Measurements from ENCODE around the gene PRTN3.
"Not testable (repeated sequence)": the region's sequence is repeated elsewhere in the genome, so short reads cannot be mapped to it uniquely, and the experiment has no call there.

Gene PRTN3

GRCh38 chr19:868458-869244 lies 27.9 kb downstream of the PRTN3 start:
- no peak for DNase-seq

DNA sequence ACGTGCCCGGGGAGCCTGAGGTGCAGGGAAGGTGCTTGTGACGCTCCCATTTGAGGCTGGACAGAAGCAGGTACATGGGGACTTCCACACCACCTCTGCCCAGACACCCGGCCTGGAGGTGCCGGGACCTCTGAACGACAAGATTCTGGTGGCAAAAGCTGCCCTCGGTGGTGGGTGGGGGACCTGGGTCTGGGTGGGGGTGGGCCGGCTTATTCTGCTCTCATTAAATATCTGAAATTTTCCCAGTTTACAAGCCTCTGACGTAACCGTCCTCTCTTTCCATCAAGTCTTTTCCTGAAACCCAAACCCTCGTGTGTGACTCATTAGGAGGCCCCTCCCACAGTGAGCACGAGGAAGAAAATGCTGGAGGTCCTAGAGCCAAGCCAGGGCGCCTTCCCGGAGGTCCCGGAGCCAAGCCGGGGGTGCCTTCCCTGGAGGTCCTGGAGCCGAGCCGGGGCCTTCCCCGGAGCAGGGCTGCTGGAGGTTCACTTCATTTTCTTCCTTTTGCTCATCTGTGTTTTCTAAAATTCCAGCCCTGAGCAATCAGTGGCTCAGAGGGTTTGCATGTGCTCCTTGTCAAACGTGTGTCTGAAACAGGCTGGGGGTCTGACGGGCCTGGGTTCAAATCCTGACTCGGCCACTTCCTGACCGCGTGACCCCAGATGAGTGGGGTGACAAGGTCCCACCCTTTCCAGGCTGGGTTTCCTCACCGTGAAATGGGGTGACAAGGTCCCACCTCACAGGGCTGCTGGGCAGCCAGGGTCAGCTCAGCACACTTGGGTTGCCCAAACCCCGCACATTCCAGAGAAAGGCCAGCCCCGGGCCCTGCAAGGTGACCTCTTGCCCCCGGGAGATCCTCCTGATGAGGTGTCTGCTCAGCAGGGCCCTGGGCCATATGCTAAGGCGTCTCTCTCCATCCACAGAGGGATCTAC lies 28.7 kb downstream of the PRTN3 start:
- DNase-seq = no peak

DNA sequence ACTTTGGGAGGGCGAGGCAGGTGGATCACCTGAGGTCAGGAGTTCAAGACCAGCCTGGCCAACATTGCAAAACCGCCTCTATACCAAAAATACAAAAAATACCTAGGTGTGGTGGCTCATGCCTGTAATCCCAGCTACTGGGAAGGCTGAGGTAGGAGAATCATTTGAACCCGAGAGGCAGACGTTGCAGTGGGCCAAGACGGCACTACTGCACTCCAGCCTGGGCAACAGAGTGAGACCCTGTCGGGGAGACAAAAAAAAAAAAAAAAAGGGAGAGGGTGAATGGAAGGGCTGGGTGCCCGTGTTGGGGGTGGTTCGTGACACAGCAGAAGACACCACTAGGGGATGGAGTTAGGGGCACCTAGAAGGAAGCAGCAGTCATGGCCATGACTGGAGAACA lies 29.5 kb downstream of the PRTN3 start:
- DNase-seq = no peak

DNA sequence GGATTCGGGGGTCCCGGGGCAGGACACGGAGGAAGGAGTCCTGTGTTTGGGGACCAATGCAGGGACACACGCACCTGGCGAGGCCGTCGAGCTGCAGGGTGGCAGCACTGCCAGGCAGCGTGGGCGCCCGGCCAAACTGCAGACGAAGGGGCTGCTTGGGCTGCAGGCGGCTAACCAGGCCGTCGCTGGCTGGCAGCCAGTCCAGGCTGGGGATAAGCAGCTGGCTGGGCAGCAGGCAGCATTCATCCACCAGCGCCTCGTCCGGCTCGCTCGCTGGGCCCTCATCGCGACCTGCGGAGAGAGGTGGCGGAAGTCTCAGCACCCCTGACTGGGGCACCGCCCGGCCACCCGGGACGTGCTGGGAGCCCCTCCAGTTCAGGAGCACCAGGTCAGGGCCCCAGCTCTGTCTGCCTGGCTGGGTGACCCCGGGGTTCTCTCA lies 30.2 kb downstream of the PRTN3 start:
- no peak for DNase-seq

DNA sequence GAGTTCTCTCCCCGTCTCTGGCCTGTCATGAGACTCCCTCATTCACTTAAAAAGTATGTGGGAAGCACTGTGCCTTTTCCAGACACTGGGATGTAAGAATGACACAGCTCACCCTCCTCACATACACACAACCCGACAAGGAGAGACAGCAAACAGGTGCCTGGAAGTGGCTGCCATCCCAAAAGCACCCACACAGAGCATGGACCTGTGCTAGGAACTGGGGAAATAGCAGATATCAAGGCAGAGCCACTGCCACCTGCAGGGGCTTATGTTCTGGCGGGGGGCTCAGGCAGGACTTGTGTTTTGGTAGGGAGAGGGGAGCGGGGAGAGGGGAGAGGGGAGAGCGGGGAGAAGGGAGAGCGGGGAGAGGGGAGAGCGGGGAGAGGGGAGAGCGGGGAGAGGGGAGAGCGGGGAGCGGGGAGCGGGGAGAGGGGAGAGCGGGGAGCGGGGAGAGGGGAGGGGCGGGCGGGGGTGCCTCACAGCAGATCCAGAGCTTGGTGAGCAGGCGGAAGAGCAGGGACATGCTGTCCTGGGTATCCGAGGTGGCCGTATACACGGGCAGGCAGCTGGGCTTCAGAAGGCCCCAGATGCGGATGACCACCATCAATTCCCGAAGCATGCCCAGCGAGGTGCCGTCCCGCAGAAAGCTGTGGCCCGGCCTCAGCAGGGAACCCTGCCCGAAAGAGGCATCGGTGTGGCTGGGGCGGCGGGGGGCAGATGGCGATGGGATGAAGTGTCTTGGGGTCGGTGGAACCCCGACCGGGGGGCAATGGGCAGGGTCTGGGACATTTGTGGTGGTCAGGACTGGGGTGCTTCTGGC lies 30.9 kb downstream of the PRTN3 start:
- no peak for DNase-seq

- no peak for DNase-seq
Measured at GRCh38 chr19:872266-872951, 31.6 kb downstream of the PRTN3 start.

- DNase-seq = no peak
Measured at GRCh38 chr19:873084-873483, 32.3 kb downstream of the PRTN3 start.

DNA sequence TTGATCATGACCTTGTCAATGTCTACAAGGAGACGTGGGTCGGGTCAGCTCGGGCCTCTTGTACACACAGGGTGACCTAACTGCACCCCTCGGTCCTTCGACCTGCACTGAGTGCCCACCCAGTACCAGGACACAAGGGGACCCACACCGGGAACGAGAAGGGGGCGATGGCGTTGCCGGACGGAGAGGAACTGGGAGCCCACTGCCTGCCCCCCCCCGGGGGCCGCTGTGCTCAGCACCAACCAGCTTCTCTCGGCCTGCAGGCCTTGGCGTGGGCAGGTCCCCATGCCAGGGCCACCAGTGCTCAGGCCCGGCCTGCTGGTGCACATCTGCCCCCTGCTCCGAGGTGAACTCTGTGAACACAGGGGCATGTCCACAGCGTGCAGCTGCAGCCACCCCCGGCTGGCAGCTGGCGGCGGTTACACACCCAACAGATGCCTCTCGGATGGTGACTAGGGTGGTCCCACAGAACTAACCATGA lies 32.8 kb downstream of the PRTN3 start:
- no peak for DNase-seq

- DNase-seq = no peak
Measured at GRCh38 chr19:875265-875879, 34.6 kb downstream of the PRTN3 start.

DNA sequence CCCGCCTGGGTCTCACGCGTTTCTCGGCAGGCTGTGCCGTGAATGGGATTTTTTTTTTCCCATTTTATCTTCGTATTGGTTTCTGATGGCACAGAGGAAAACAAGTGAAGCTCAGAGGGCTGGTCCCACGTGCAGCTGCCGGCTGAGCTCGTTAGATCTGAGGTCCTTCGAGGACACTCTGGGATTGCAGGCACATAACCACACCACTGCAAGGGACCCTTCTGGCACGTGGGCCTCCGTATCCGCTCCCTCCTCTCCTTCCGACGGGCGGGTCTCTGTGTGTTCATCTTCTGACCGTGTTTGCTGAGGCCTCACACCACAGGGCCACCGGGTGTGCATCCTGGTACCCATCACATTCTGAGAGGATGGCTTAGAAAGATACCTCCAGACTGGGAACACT lies 35.3 kb downstream of the PRTN3 start:
- no peak for DNase-seq

DNA sequence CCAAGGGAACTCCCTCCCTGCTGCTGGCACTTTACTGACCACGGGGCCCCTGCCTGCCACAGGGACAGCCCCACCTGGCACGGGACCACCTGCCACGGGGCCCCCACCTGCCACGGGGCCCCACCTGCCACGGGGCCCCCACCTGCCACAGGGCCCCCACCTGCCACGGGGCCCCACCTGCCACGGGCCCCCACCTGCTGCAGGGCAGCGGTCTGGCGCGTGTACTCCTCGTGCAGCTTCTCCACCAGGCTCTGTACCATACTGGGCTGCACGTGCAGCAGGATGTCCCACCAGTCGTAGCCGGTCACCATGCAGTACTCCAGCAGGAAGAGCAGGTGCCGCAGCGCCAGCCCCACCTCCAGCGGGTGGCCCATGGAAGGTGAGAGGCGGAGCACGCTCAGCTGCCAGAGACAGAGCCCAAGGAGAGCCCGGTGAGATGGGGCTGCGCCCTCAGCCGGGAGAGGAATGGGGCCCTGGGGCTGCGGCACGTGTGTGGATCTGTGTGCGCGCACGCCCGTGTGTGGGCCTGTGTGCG lies 36.0 kb downstream of the PRTN3 start:
- no peak for DNase-seq

DNA sequence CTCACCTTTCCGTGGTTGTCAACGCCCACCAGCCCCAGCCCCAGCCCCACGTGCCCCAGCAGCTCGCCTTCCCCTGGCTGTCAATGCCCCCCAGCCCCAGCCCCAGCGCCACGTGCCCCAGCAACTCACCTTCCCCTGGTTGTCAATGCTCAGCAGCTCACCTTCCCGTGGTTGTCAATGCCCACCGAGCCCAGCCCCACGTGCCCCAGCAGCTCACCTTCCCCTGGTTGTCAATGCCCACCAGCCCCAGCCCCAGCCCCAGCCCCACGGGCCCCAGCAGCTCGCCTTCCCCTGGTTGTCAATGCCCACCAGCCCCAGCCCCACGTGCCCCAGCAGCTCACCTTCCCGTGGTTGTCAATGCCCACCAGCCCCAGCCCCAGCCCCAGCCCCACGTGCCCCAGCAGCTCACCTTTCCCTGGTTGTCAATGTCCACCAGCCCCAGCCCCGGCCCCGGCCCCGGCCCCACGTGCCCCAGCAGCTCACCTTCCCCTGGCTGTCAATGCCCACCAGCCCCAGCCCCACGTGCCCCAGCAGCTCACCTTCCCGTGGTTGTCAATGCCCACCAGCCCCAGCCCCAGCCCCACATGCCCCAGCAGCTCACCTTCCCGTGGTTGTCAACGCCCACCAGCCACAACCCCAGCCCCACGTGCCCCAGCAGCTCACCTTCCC lies 37.3 kb downstream of the PRTN3 start:
- DNase-seq = not testable (repeated sequence)

DNA sequence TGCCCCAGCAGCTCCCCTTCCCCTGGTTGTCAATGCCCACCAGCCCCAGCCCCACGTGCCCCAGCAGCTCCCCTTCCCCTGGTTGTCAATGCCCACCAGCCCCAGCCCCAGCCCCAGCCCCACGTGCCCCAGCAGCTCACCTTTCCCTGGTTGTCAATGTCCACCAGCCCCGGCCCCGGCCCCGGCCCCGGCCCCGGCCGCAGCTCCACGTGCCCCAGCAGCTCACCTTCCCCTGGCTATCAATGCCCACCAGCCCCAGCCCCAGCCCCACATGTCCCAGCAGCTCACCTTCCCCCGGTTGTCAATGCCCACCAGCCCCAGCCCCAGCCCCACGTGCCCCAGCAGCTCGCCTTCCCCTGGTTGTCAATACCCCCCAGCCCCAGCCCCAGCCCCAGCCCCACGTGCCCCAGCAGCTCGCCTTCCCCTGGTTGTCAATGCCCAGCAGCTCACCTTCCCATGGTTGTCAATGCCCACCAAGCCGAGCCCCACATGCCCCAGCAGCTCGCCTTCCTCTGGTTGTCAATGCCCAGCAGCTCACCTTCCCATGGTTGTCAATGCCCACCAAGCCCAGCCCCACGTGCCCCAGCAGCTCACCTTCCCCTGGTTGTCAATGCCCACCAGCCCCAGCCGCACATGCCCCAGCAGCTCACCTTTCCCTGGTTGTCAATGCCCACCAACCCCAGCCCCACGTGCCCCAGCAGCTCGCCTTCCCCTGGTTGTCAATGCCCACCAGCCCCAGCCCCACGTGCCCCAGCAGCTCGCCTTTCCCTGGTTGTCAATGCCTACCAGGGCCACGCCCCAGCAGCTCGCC lies 38.2 kb downstream of the PRTN3 start:
- not testable (repeated sequence) for DNase-seq

DNA sequence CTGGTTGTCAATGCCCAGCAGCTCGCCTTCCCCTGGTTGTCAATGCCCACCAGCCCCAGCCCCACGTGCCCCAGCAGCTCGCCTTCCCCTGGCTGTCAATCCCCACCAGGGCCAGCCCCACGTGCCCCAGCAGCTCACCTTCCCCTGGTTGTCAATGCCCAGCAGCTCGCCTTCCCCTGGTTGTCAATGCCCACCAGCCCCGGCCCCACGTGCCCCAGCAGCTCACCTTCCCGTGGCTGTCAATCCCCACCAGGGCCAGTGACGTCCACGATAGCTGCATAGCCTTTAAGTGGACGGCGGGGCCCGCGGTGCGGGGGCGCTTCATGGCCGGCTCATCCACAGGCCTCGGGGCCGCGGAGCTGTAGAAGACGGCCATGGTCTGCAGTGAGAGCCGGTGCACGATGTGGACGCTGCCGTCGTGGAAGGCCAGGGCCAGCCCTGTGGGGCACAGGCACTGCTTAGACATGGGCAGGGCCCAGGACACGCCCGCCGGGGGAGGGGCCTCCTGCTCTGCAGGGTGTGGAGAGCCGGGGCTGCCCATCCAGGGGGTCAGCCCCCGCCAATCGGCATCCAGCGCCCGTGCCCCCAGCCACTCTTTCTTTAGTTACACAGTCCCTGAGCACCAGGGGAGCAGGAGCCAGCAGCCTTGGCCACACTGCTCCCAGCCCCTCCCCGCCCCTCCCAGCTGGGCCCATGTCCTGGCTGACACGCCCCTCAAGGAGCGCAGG lies 39.1 kb downstream of the PRTN3 start:
- DNase-seq = no peak

DNA sequence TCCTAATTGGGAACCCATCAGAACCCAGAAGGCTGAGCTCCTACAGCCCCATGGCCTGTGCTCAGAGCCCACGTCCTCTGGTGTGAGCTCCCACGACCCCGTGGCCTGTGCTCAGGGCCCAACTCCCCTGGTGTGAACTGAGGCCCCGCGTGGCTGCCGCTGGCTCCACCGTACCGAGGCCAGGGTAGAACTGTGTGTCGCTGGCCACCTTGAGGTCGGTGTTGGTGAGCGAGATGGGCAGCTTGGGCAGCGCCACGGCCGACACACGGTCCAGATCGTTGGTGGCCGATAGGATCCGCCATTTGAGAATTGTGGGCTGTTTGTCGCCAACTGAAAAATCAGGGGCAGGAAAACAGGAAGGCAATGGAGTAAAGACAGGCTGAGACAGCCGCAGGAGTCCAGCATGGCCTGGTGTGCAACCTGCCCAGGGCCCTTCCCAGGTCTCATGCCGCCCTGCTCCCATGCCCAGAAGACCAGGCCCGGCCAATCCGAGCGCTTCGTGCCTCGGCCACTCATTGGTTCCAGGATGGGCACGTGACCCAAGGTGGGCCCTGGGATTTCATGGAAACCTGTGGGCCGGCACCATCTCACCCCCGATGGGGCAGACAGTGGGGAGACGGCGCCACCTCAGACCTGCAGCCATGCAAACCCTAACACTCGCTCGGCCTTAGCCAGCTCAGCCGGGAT lies 40.7 kb downstream of the PRTN3 start:
- DNase-seq = no peak

DNA sequence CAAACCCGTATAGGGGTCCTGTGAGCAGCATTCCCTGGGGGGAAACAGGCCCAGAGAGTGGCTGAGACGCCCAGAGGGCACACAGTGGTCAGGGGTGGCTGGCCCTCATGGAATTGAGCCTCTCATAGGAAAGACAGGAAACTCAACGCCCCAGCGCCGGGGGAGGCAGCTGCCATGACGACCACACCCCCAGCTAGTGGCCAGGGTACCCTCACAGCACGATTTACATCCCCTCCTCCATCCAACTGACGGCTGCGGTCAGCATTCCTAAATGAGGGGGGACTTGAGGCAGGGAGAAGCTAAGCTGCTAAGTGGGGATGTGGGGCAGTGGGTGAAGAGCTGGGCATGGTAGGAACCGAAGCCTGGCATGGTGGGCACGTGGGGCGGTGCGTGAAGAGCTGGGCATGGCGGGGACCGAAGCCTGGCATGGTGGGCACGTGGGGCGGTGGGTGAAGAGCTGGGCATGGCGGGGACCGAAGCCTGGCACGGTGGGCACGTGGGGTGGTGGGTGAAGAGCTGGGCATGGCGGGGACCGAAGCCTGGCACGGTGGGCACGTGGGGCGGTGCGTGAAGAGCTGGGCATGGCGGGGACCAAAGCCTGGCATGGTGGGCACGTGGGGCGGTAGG lies 42.2 kb downstream of the PRTN3 start:
- no peak for DNase-seq

DNA sequence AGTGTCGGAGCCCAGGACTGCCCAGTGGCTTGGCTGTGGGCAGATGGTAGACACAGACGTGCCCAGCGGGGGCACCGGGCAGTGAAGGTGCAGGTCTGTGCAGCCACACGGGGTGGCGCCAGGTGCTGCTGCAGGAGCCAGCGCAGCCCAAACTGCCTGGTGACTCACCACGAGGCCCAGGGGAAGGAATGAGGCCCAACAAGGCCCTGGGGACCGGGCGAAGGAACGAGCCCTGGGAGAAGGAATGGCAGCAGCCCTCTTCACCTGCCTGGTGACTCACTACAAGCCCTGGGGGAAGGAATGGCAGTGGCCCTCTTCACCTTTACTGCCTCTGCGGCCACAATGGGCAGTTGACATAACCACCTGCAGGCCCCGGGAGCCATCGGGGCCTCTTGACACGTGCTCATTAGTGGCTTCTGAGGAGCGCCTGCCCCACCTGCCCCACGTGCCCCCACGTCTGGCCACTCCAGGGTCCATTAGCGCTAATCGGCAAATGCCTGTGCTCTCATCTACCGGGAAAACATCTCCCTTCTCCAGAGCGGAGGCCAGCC lies 42.9 kb downstream of the PRTN3 start:
- DNase-seq = peak in 1 of 2 experiments; percentile 78

All from NCI-H524 (cell line).